ENCODE measurements around the gene CRYL1. TPM values are rescaled to one million over a fixed set of nuclear protein-coding genes. Genes with fewer than 3 reads are reported as not detected.
A peak's percentile ranks its signal among the peaks of the same experiment; 100 is the strongest.

Gene CRYL1
- total RNA-seq, 2 donors from 2014 or later: 5.2 to 9.0 TPM

DNA sequence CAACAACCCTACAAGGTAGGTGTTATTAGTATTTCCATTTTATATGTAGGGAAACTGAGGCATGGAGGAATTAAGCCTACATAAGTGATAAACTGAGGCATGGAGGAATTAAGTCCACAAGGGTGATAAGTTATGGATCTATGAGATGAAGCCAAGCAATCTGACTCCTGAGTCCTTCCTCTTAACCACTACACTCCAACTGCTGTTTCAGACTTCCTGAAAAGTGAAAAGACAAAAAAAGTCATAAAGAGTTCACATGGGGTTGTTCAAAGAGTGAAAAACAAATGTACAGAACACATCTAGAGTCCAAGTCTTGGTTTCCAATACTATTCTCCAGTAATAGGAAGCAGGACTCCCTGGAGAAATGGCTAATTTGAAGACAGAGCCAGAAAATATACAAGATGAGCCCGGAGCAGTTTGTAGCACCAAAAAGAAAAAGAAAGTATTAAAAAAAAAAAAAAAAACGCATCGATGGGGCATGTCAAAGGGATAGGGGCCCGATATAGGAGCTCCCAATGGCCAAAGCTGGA lies 12.1 kb downstream of the CRYL1 start:
- no peak for ATAC-seq

DNA sequence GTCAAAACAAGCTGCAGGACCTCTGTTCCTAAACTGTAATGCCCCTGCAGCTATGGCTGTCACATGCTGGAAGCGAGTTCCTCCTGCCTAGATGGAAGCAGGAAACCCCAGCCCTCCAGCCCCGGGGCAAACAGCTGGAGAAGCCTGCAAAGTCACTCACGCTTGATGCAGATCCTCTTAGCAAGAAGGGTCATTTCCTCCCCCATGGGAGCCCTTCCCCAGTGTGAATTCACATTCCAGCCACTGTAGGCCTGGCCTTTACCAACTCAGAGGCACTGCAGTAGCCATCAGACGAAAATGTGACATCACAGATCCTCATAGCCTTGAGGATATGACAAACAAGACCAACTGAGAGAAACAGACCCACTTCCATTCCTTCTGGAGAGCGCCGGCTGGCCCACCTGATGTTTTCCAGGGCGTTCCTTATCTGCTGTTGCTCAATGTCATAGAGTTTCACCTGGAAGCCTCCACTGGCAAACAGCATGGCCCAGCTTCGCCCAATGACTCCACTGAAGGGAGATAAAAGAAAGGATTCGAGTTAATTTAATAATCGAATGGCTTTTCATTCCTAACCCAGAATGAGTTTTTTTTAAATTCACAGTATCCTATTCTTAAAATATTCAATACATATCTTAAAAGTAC lies 13.5 kb downstream of the CRYL1 start:
- Mint-ChIP-seq H3K9me3 (no peaks in the 10 kb centered on the region), H3K36me3 (peaks cover 5% of the 10 kb centered on the region), H3K4me1 (ENCODE audit: low read depth in 2 of 2) (no peaks in the 10 kb centered on the region), H3K27me3 (no peaks in the 10 kb centered on the region), H3K27ac (no peak overlapping the region), H3K4me3 (no peak overlapping the region)
- DNase-seq (ENCODE audit: low spot score): no peak
- no peak for ATAC-seq

More for the DNA sequence above, 12.1 kb downstream of the CRYL1 start:
- Mint-ChIP-seq H3K4me3 (no peak overlapping the region), H3K9me3 (no peaks in the 10 kb centered on the region), H3K27me3 (no peaks in the 10 kb centered on the region), H3K27ac (no peak overlapping the region), H3K4me1 (ENCODE audit: low read depth in 2 of 2) (no peaks in the 10 kb centered on the region), H3K36me3 (peaks cover 5% of the 10 kb centered on the region)
- no peak for DNase-seq (ENCODE audit: low spot score)

DNA sequence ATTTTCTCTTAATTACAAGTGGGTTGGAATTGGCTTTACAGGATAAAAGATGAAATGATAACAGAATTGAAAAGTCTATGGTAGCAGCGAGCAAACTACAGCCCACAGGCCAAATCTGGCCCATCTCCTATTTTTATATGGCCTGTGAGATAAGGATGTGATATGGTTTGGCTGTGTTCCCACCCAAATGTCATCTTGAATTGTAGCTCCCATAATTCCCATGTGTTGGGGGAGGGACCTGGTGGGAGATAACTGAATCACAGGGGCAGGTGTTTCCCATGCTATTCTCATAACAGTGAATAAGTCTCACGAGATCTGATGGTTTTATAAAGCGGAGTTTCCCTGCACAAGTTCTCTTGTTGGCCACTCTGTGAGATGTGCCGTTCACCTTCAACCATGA lies 19.0 kb downstream of the CRYL1 start:
- Mint-ChIP-seq H3K27ac (no peak overlapping the region), H3K36me3 (peaks cover 2% of the 10 kb centered on the region), H3K4me1 (ENCODE audit: low read depth in 2 of 2) (no peaks in the 10 kb centered on the region), H3K9me3 (no peaks in the 10 kb centered on the region), H3K4me3 (no peak overlapping the region), H3K27me3 (no peaks in the 10 kb centered on the region)
- DNase-seq (ENCODE audit: low spot score) (no peak), ATAC-seq (no peak)

DNA sequence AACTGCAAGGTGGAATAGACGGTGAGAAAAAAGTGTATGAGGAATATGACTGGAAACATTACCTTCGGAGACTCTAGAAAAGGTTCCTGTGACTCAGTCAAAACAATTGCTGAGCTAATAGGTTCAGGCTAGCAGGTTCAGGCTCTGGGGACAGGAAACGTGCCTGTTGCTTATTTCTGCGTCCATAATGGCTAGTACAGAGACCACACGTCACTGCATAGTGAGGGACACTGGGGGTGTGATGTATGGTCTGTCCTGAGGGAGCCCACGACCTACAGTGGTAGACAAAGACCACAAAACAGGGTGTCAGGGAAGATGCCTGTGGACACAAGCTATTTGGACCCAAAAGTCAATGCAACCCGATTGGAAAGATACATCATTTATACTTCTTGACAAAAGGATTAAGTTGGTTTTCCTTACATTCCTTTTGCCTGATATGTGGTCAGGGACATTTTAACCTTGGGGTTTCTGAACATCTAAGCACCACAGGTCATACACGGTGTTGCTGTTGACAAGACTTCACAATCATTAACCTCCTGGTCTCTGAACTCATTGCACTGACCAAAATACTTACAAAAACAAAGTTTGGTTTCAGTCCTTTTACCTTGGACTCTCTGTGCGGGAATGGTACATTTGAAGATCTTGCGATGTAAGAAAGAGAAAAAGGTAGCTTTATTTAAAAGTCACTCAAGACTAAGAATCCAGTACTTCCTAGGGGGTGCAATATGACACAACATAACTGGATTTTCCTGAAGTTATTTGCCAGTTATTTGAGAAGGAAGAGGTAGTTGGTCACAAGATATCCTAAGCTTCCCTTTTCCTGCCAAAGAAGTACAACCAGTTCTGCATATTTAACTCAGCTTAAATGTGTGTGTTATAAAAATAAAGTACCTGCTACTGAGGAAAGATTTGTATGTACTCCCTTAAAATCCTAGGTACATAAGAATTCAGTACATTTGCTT lies 20.0 kb downstream of the CRYL1 start:
- no peaks in the 10 kb centered on the region for H3K36me3 Mint-ChIP-seq
- H3K27ac Mint-ChIP-seq: no peak overlapping the region
- no peak for ATAC-seq
- H3K4me3 Mint-ChIP-seq: no peak overlapping the region
- no peaks in the 10 kb centered on the region for H3K27me3 Mint-ChIP-seq
- no peaks in the 10 kb centered on the region for H3K4me1 Mint-ChIP-seq (ENCODE audit: low read depth in 2 of 2)
- no peaks in the 10 kb centered on the region for H3K9me3 Mint-ChIP-seq
- DNase-seq (ENCODE audit: low spot score): no peak

DNA sequence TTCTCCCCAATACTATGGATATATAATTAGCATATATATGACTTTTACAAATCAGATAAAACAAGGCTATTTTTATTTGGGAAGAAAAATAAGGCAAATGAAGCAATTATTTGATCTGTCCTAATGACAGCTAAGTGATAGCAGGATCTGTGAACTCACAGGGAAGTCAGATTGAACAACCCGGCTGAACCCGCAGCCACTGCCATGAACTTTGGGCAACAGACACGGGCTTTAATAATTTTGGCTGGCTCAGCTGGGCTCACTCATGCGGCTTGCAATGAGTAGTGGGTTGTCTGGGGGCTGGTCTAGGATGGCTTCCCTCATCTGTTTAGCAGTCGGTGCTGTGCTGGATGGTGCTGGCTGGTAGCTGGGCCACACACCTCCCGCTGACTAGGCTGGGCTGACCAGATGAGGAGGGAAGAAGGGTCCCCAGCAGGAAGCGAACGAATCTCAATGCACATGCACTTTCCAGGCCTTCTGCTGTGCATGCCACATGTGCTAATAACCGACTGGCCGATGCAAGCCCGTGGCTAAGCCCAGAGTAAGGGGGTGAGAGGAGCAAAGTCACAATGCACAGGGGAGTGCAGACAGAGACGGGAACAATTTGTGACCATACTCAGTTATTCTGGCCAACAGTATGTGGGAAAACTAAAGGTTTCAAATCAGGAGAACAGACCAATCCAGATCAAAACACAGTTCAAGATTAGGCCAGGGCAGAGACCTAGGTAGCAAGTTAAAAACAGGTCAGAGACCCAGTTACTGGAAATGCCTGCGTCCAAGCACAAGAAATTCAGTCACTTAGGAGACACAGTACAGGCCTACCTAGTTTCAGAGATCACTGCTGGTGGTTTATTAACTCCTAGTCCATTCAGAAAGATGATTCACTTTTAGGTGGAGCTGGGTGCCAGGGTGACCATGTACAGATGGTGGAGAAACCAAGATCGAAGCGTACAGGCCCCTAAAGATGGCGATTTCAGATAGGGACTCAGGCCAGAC lies 22.3 kb downstream of the CRYL1 start:
- H3K36me3 Mint-ChIP-seq: no peaks in the 10 kb centered on the region
- H3K4me3 Mint-ChIP-seq: no peak overlapping the region
- DNase-seq (ENCODE audit: low spot score): no peak
- no peaks in the 10 kb centered on the region for H3K27me3 Mint-ChIP-seq
- no peak for ATAC-seq
- H3K27ac Mint-ChIP-seq: no peak overlapping the region
- H3K4me1 Mint-ChIP-seq (ENCODE audit: low read depth in 2 of 2): no peaks in the 10 kb centered on the region
- no peaks in the 10 kb centered on the region for H3K9me3 Mint-ChIP-seq

DNA sequence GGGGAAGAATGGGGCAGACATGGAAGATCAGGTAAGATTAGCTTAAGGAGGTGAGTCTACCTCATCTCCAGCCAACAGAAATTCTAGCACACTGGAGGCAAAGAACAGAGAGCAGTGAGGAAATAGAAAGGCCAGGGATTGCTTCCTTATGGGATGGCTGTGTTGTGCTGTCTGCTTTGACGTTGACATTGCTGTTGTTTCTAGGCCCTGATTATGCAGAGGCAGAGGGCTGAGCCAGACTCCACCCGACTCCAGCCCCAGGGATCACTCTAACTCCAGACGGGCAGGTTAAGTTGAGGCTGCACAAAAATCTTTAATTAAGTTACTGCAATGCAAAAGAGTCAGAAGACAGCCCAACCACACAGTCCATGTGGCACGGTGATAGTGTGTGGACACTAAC lies 24.1 kb downstream of the CRYL1 start:
- Mint-ChIP-seq H3K27me3 (no peaks in the 10 kb centered on the region), H3K27ac (no peak overlapping the region), H3K4me3 (no peak overlapping the region), H3K4me1 (ENCODE audit: low read depth in 2 of 2) (no peaks in the 10 kb centered on the region), H3K36me3 (no peaks in the 10 kb centered on the region), H3K9me3 (no peaks in the 10 kb centered on the region)
- ATAC-seq (no peak), DNase-seq (ENCODE audit: low spot score) (no peak)

DNA sequence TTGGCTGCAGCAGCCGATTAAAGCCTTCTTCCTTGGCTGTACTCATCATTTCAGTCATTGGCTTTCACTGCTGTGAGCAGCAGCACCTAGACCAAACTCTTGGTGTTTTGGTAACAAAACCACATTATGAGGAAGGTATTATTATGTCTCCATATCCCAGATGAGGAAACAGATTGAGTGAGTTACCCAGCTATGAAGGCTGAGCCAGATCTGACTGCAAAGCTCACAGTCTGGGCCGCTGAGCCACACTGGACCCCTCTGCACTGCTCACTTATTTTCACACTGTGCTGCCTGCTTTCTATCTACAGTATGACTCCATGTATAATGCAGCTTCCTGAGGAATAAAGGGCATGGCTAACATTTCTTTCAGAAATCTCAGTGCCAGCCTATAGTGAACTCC lies 24.5 kb downstream of the CRYL1 start:
- ATAC-seq (no peak), DNase-seq (ENCODE audit: low spot score) (no peak)
- Mint-ChIP-seq H3K27ac (no peak overlapping the region), H3K9me3 (no peaks in the 10 kb centered on the region), H3K27me3 (no peaks in the 10 kb centered on the region), H3K4me1 (ENCODE audit: low read depth in 2 of 2) (no peaks in the 10 kb centered on the region), H3K36me3 (no peaks in the 10 kb centered on the region), H3K4me3 (no peak overlapping the region)

DNA sequence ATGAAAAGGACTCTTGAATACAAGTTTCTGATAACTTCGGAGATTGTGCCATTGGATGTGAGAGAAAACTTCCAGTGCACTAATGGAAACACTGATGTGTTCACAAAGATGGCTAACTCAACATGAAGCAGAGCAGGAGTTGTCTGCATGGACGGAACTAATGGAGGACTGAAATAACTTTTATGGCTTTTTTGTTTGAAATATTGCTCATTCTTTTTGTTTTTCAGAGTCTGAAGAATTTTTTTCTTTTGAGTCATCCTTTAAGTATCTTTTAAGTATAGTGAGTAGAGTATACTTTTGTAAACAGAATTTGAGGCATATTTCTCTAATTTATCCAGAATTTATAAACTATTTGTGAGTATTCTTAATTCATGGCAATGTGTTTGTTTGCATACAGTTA lies 25.7 kb downstream of the CRYL1 start:
- Mint-ChIP-seq H3K4me1 (ENCODE audit: low read depth in 2 of 2) (peaks cover 0 to 5% of the 10 kb centered on the region in 2 donors), H3K27ac (no peak overlapping the region), H3K27me3 (no peaks in the 10 kb centered on the region), H3K9me3 (no peaks in the 10 kb centered on the region), H3K4me3 (no peak overlapping the region), H3K36me3 (no peaks in the 10 kb centered on the region)
- no peak for ATAC-seq
- DNase-seq (ENCODE audit: low spot score): no peak

DNA sequence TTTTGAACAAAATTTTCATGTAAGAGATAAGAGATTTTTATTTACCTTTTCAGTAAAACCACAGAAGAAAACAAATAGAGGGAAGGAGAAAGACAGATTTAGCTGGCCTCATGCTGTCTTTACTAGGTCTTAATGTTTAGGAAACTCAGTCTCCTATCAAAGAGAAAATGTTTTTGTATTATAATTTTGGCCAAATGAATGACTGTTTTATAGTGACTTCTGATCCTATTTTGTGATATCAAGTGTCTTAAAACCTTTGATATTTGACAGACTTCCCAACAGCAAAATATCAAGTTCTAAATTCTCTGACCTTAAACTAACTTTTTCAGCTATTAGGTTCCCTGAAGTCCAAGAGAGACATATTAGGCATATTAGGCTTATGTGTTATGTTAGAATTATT lies 27.0 kb downstream of the CRYL1 start:
- no peaks in the 10 kb centered on the region for H3K36me3 Mint-ChIP-seq
- H3K27me3 Mint-ChIP-seq: no peaks in the 10 kb centered on the region
- H3K4me1 Mint-ChIP-seq (ENCODE audit: low read depth in 2 of 2): peaks cover 0 to 6% of the 10 kb centered on the region in 2 donors
- no peak overlapping the region for H3K27ac Mint-ChIP-seq
- no peak for DNase-seq (ENCODE audit: low spot score)
- ATAC-seq: no peak
- no peaks in the 10 kb centered on the region for H3K9me3 Mint-ChIP-seq
- H3K4me3 Mint-ChIP-seq: no peak overlapping the region

DNA sequence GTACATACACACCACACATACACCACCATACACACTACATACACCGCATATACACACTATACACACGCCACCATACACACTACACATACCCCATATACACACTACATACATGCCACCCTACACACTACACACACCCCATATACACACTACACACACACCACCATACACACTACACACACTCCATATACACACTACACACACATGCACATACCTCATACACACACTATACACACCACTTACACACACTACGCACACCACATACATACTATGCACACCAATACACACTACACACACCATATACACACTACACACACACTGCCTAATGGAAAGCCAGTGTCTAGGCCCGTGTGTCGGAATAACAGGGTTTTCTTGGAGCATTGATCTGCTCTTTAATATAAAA lies 27.5 kb downstream of the CRYL1 start:
- Mint-ChIP-seq H3K4me3 (no peak overlapping the region), H3K27ac (no peak overlapping the region), H3K36me3 (no peaks in the 10 kb centered on the region), H3K4me1 (ENCODE audit: low read depth in 2 of 2) (peaks cover 0 to 6% of the 10 kb centered on the region in 2 donors), H3K9me3 (no peaks in the 10 kb centered on the region), H3K27me3 (no peaks in the 10 kb centered on the region)
- DNase-seq (ENCODE audit: low spot score): no peak
- ATAC-seq: peak in 1 of 2 donors; percentile 34

DNA sequence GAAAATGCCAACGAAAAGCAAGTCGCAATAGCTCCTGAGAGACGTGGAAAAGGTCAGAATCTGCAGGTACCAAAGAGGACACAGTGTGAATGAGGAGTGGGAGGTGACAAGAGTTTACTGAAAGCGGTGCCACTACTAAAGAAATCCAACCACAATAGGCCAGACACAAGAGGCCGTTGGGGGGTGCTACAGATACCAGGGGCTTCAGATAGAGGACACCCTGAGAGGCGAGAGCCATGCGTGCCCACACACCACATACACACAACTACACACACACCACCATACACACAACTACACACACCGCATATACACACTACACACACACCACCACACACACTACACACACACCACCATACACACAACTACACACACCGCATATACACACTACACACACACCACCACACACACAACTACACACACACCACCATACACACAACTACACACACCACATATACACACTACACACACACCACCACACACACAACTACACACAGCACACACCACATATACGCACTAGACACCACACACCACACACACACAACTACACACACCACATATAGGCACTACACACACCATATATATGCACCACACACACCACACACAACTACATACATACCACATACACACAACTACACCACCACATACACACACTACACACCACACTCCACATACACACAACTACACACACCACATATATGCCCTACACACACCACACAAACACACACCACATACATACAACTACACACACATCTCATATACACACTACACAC lies 28.5 kb downstream of the CRYL1 start:
- Mint-ChIP-seq H3K4me3 (no peak overlapping the region), H3K4me1 (ENCODE audit: low read depth in 2 of 2) (peaks cover 0 to 6% of the 10 kb centered on the region in 2 donors), H3K27ac (no peak overlapping the region), H3K36me3 (no peaks in the 10 kb centered on the region), H3K9me3 (no peaks in the 10 kb centered on the region), H3K27me3 (no peaks in the 10 kb centered on the region)
- ATAC-seq: no peak
- no peak for DNase-seq (ENCODE audit: low spot score)

DNA sequence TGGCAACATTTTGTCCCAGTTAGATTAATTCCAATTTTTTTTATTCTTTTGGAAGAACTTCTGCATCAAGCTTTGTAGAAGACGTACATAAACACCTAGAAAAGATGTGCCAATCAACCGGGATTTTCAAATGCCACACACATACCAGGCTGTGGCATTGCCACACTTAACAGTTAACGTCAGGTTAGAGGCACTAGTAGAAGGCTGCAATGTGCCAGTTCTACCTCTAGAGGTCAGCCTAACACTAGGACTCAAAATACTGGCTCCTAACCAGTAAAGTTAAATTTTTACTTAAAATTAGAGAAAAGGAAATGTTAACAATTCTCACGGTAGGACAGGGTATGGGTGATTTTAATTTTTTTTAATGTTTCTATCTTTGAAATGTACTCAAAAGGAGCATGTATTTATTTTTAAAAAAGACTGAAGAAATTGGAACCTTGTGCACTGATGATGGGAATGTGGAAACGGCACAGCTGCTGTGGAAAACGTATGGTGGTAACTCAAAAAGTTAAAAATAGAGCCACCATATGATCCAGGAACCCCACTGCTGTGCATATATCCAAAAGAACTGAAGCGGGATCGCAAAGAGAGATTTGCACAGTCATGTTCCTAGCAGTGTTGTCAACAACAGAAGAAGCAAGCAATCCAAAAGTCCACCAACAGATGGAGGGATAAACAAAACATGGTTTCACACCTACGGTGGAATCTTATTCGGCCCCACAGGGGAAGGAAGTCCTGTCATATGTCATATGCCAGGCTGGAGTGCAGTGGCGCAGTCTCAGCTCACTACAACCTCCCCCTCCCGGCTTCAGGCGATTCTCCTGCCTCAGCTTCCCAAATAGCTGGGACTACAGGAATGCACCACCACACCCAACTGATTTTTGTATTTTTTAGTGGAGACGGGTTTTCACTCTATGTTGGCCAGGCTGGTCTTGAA lies 30.3 kb downstream of the CRYL1 start:
- peak; percentile 78 to 84 for ATAC-seq
- no peak for DNase-seq (ENCODE audit: low spot score)
- Mint-ChIP-seq H3K27me3 (no peaks in the 10 kb centered on the region), H3K36me3 (no peaks in the 10 kb centered on the region), H3K4me3 (no peak overlapping the region), H3K4me1 (ENCODE audit: low read depth in 2 of 2) (peaks cover 0 to 6% of the 10 kb centered on the region in 2 donors), H3K27ac (no peak overlapping the region), H3K9me3 (no peaks in the 10 kb centered on the region)

Data from natural killer cell treated with Interleukin-12 subunit alpha and Interleukin-12 subunit beta and Interleukin-15 and Interleukin-18, amount 100 ng/mL, for 72 hours (primary cell).